B cell (primary cell): ENCODE data around the gene NEAT1. TPM values are rescaled to one million over a fixed set of nuclear protein-coding genes. Genes with fewer than 3 reads are reported as not detected.

ENCODE experiments used
- ATAC-seq: fragments of 200-7000 bp; cut with Tn5 transposase; one replicate; pipeline ENCODE4 v1.10.0; 2021; ENCODE audit warnings: low read depth, mild to moderate bottlenecking, moderate number of reproducible peaks, moderate library complexity
- CTCF ChIA-PET: fragments of 350-600 bp; sonication (Branson Sonifier 250); formaldehyde crosslinking; loops from one replicate; lab custom pipeline; 2021; ENCODE audit warnings: antibody characterized with exemption, inconsistent platforms; lab: Charles Lee
- POLR2A ChIA-PET: fragments of 350-600 bp; sonication (Branson Sonifier 250); formaldehyde crosslinking; loops from one replicate; lab custom pipeline; 2021; ENCODE audit warnings: antibody characterized with exemption; lab: Charles Lee
- DNase-seq: peaks from one replicate; pipeline ENCODE4 v3.0.0; 2013
- H2AFZ ChIP-seq: 2 replicates; pipeline ENCODE4 v1.6.1; 2012; ENCODE audit warnings: mild to moderate bottlenecking, low read depth, low read length; ENCODE audit not compliant: insufficient read depth, poor library complexity, severe bottlenecking
- H3K27ac ChIP-seq, 2 donors: 1 replicate in 1 of 2; 2 replicates in 1 of 2; pipeline ENCODE4 v1.5.1; 2012 to 2013; ENCODE audit warnings: low read length in 2 of 2, mild to moderate bottlenecking in 2 of 2, moderate library complexity in 1 of 2
- H3K27me3 ChIP-seq, 4 experiments: fragments of 200-600 bp in 1 of 4; sonication (generic) in 1 of 4; replicated peaks in 1 of 4; 1 replicate in 2 of 4; 2 replicates in 2 of 4; pipeline versions ENCODE4 v1.6.1 to v1.7.0; 2013 to 2016; ENCODE audit warnings: low read length in 3 of 4, mild to moderate bottlenecking in 2 of 4, mixed read lengths in 1 of 4, moderate library complexity in 1 of 4; ENCODE audit not compliant: insufficient read depth in 4 of 4, control insufficient read depth in 3 of 4; ENCODE audit errors: control extremely low read depth in 1 of 4
- H3K36me3 ChIP-seq, 2 experiments: replicated peaks in 1 of 2; 1 replicate in 1 of 2; 2 replicates in 1 of 2; pipeline versions ENCODE4 v1.6.1 to v1.7.1; 2013; ENCODE audit warnings: low read length in 1 of 2; ENCODE audit not compliant: insufficient read depth in 2 of 2, control insufficient read depth in 1 of 2; ENCODE audit errors: control extremely low read depth in 1 of 2, extremely low read depth in 1 of 2
- H3K4me1 ChIP-seq, 2 donors: fragments of 200-600 bp in 1 of 2; sonication (generic) in 1 of 2; 1 replicate in 1 of 2; 2 replicates in 1 of 2; pipeline versions ENCODE4 v1.5.1 to v1.6.1; 2013 to 2017; ENCODE audit warnings: low read length in 2 of 2; ENCODE audit not compliant: control insufficient read depth in 2 of 2, insufficient read depth in 2 of 2
- H3K4me2 ChIP-seq: replicated peaks from 2 replicates; pipeline ENCODE3; 2012; ENCODE audit warnings: mild to moderate bottlenecking, low read depth, low read length; ENCODE audit not compliant: poor library complexity, severe bottlenecking
- H3K4me3 ChIP-seq, 5 experiments: fragments of 200-600 bp in 1 of 5; sonication (generic) in 1 of 5; 1 replicate in 3 of 5; 2 replicates in 2 of 5; pipeline versions ENCODE4 v1.5.1 to v1.7.0; 2011 to 2016; ENCODE audit warnings: low read length in 4 of 5, mild to moderate bottlenecking in 4 of 5, low read depth in 2 of 5, control low read depth in 1 of 5, moderate library complexity in 1 of 5; ENCODE audit not compliant: insufficient read depth in 1 of 5; ENCODE audit errors: control extremely low read depth in 1 of 5, extremely low read depth in 1 of 5
- H3K79me2 ChIP-seq: fragments of 200-600 bp; sonication (generic); one replicate; pipeline ENCODE4 v1.6.0; 2016; ENCODE audit warnings: low read length; ENCODE audit not compliant: control insufficient read depth, insufficient read depth
- H3K9ac ChIP-seq: fragments of 200-600 bp; sonication (generic); 2 replicates; pipeline ENCODE4 v1.6.1; 2017; ENCODE audit warnings: mild to moderate bottlenecking, low read length, moderate library complexity
- H3K9me3 ChIP-seq, 3 donors: one replicate each; pipeline versions ENCODE4 v1.6.1 to v1.7.1; 2013; ENCODE audit warnings: low read length in 2 of 3; ENCODE audit not compliant: control insufficient read depth in 2 of 3, insufficient read depth in 1 of 3; ENCODE audit errors: control extremely low read depth in 1 of 3
- H4K20me1 ChIP-seq: 2 replicates; pipeline ENCODE4 v1.6.0; 2012; ENCODE audit warnings: mild to moderate bottlenecking, low read length; ENCODE audit not compliant: insufficient read depth, control insufficient read depth, poor library complexity, severe bottlenecking
- H3K27ac Mint-ChIP-seq: one replicate; pipeline ENCODE4 v1.8.0; 2021; ENCODE audit warnings: mixed read lengths
- H3K27me3 Mint-ChIP-seq: one replicate; pipeline ENCODE4 v1.8.0; 2021; ENCODE audit warnings: mixed read lengths
- H3K4me1 Mint-ChIP-seq: one replicate; pipeline ENCODE4 v1.8.0; 2021; ENCODE audit warnings: mixed read lengths
- H3K4me3 Mint-ChIP-seq: one replicate; pipeline ENCODE4 v1.8.0; 2021; ENCODE audit warnings: mixed read lengths
- H3K9me3 Mint-ChIP-seq: one replicate; pipeline ENCODE4 v1.8.0; 2022; ENCODE audit warnings: mixed read lengths; ENCODE audit not compliant: insufficient read depth
- CTCF ChIP-seq: fragments of 200-600 bp; IDR thresholded peaks from one replicate; pipeline ENCODE4 v1.8.0; 2022; ENCODE audit warnings: antibody characterized with exemption, mild to moderate bottlenecking
- EZH2 ChIP-seq: IDR thresholded peaks from 2 replicates; pipeline ENCODE4 v1.6.1; 2012; ENCODE audit warnings: borderline replicate concordance, low read depth, mild to moderate bottlenecking, moderate library complexity, low read length; ENCODE audit not compliant: insufficient read depth, poor library complexity, severe bottlenecking
- WGBS: methylation state at CpG from one replicate; pipeline ENCODE4 v1.1.5; 2013; ENCODE audit warnings: missing lambda C conversion rate; ENCODE audit not compliant: insufficient coverage; 5-methylcytosine and 5-hydroxymethylcytosine counted together
- intact Hi-C: fragments of 100-400 bp; cut with micrococcal nuclease; formaldehyde crosslinking; loops from one replicate; pipeline ENCODE4 v1.10.0; 2022
- polyA plus RNA-seq: library from polyadenylated mRNA; depleted of rRNA; stranded (reverse); fragments of >200 nt; gene quantifications from 2 replicates; pipeline ENCODE4 v1.2.3, GENCODE V29; 2012
- total RNA-seq, 2 donors: library from RNA; stranded (reverse); fragments of 120-200 nt in 1 of 2; gene quantifications; 1 replicate in 1 of 2; 2 replicates in 1 of 2; pipeline versions ENCODE4 v1.2.3 to v1.2.4, GENCODE V29; 2013 to 2022

Gene NEAT1
- total and polyA plus RNA-seq, 2 donors (not counting 1 experiment from before 2014, with no cell fraction given) = 66.7 to 1,642 TPM

- Histone ChIP-seq H3K27me3 (no peaks in the 10 kb centered on the region), H4K20me1 (no peaks in the 10 kb centered on the region), H3K9ac (peak overlapping the region; percentile 77), H3K9me3 (no peaks in the 10 kb centered on the region), H3K36me3 (no peaks in the 10 kb centered on the region), H3K4me1 (peaks cover 67 to 84% of the 10 kb centered on the region in 2 donors), H3K4me3 (peak overlapping the region; percentile 43 to 86 (median 56)), H3K27ac (peak overlapping the region; percentile 91 to 97), H3K79me2 (peaks cover 61% of the 10 kb centered on the region), H3K4me2 (peak overlapping the region; percentile 94), H2AFZ (peak overlapping the region; percentile 78)
- ATAC-seq = peak; percentile 52
- intact Hi-C loops = loop anchor here (2.0 kb wide), 1 partner anchor 64 kb away; the partner anchor contains the start of gene TIGD3
- peaks cover 72% of the 10 kb centered on the region for H3K4me1 Mint-ChIP-seq
- H3K27ac Mint-ChIP-seq = peak overlapping the region; percentile 100
- H3K4me3 Mint-ChIP-seq = peak overlapping the region; percentile 96
- H3K27me3 Mint-ChIP-seq = no peaks in the 10 kb centered on the region
- peak; percentile 94 for DNase-seq
- 0% methylated on average over 15 of the region's 15 CpGs for WGBS
- no peak for TF ChIP-seq CTCF
- no peak for TF ChIP-seq EZH2
- H3K9me3 Mint-ChIP-seq = no peaks in the 10 kb centered on the region
- POLR2A ChIA-PET = interaction anchor here (0.6 to 16.5 kb wide), 26 partner anchors 8 to 1938 kb away, joined by 3 to 1159 read pairs (median 6); partner anchors contain the start of genes DPF2, FRMD8, MALAT1 and SCYL1
- CTCF ChIA-PET = interaction anchor here (0.6 to 14.9 kb wide), 9 partner anchors 9 to 285 kb away, joined by 3 to 541 read pairs (median 6); partner anchors contain the start of genes FRMD8, MALAT1 and SLC25A45
Measured at GRCh38 chr11:65418681-65419459, 3.7 kb upstream of the NEAT1 start.
